Measurements from ENCODE around the gene SPON2.

DNA sequence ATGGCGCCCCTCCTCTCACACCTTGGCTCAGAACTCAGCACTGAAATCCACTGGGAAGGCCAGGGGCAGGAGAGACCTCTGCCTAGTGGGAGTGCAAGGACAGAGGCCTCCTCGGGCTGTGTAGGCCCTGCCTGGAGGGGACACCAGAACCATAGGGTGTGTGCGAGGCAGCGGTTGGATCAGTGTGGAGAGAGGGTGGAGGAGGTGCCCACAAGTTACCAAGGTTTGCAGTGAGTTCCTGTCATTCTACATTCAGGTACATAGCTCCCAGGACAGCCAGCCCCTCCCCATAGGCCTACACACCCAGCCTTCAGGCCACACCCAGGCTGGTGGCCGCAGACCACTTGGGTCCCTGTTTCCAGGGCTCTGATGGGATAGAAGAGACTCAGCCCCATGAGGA lies 19.2 kb upstream of the SPON2 start:
- no peak for TF ChIP-seq TAF1 (IDR thresholded peaks at IDR 0.05; ENCODE audit: borderline replicate concordance, low read depth, low read length)
- TF ChIP-seq POLR2AphosphoS5 (IDR thresholded peaks at IDR 0.05; ENCODE audit: low read depth, low read length) = no peak

All from GM12892 (cell line).